Panc1 (cell line): ENCODE measurements around the gene TP73.

Experiments
- CTCF ChIP-seq: fragments of 450-650 bp; IDR thresholded peaks from 2 replicates; pipeline ENCODE4 v1.5.1; 2017; ENCODE audit warnings: mild to moderate bottlenecking
- TCF7L2 ChIP-seq: IDR thresholded peaks from 2 replicates; pipeline ENCODE4 v1.6.1; 2011; ENCODE audit warnings: mild to moderate bottlenecking, low read depth, low read length, inconsistent platforms

- TF ChIP-seq CTCF (no peak), TCF7L2 (no peak)
These were observed 12.9 kb upstream of the TP73 start for GRCh38 chr1:3639397-3639911.
